Thyroid gland (tissue), 4 donors: ENCODE measurements around the gene PPP1R15B. TPM values are rescaled to one million over a fixed set of nuclear protein-coding genes. Genes with fewer than 3 reads are reported as not detected.

Source experiments
- DNase-seq, 2 donors: peaks; one replicate each; pipeline ENCODE4 v3.0.0-alpha.2; 2019
- H3K27ac ChIP-seq, 3 donors: fragments of 200-600 bp; sonication (generic); 1 replicate in 2 of 3; 2 replicates in 1 of 3; pipeline ENCODE4 v1.5.1; 2016 to 2019; ENCODE audit warnings: mild to moderate bottlenecking in 1 of 3, moderate library complexity in 1 of 3
- H3K27me3 ChIP-seq: fragments of 200-600 bp; sonication (generic); one replicate; pipeline ENCODE4 v1.5.1; 2019
- H3K36me3 ChIP-seq, 2 donors: fragments of 200-600 bp; sonication (generic); one replicate each; pipeline ENCODE4 v1.5.1; 2016 to 2019
- H3K4me1 ChIP-seq, 2 donors: fragments of 200-600 bp; sonication (generic); one replicate each; pipeline ENCODE4 v1.5.1; 2017 to 2019
- H3K4me3 ChIP-seq, 3 donors: fragments of 200-600 bp; sonication (generic); replicated peaks in 1 of 3; 1 replicate in 2 of 3; 2 replicates in 1 of 3; pipeline ENCODE4 v1.5.1; 2016; ENCODE audit warnings: mild to moderate bottlenecking in 1 of 3
- H3K9me3 ChIP-seq: fragments of 200-600 bp; sonication (generic); one replicate; pipeline ENCODE4 v1.5.1; 2017
- CTCF ChIP-seq, 6 experiments: fragments of 200-600 bp in 3 of 6; fragments of 450-650 bp in 3 of 6; sonication (generic) in 3 of 6; IDR thresholded peaks; one replicate each; pipeline ENCODE4 v1.5.1; 2016 to 2019; ENCODE audit warnings: antibody characterized with exemption in 6 of 6, mild to moderate bottlenecking in 2 of 6, inconsistent platforms in 1 of 6, moderate library complexity in 1 of 6
- POLR2A ChIP-seq, 2 donors: fragments of 450-650 bp; IDR thresholded peaks; one replicate each; pipeline ENCODE4 v1.6.1; 2017; ENCODE audit warnings: antibody characterized with exemption in 2 of 2, mild to moderate bottlenecking in 2 of 2, moderate library complexity in 1 of 2
- WGBS, 2 donors: methylation state at CpG; one replicate each; pipeline ENCODE4 v1.1.5; 2017; 5-methylcytosine and 5-hydroxymethylcytosine counted together
- intact Hi-C: fragments of 100-400 bp; cut with DNase I; formaldehyde crosslinking; loops from one replicate; pipeline ENCODE4 v1.15.1; 2023
- total RNA-seq, 4 donors: library from RNA; depleted of rRNA; stranded (reverse); fragments of >200 nt; gene quantifications; one replicate each; pipeline ENCODE4 v1.2.3, GENCODE V29; 2016

PPP1R15B gene
- total RNA-seq, 4 donors from 2014 or later: 63.0 to 89.8 (median 66.2) TPM

- H3K36me3 ChIP-seq: no peaks in the 10 kb centered on the region
- no peaks in the 10 kb centered on the region for H3K27me3 ChIP-seq
- no peak for TF ChIP-seq CTCF (IDR thresholded peaks at IDR 0.05)
- TF ChIP-seq POLR2A (IDR thresholded peaks at IDR 0.05): no peak
- no peaks in the 10 kb centered on the region for H3K9me3 ChIP-seq
- no peak for DNase-seq
- H3K27ac ChIP-seq: no peak overlapping the region
- intact Hi-C loops: no loop called here
- 60 to 74% methylated on average over 25 of the region's 28 CpGs for WGBS, 2 donors
- peaks cover 0 to 10% of the 10 kb centered on the region in 2 donors for H3K4me1 ChIP-seq
- H3K4me3 ChIP-seq: peak overlapping the region in 1 of 3 donors; percentile 32
Observed at GRCh38 chr1:204376919-204377799, 34.5 kb downstream of the PPP1R15B start.

GRCh38 chr1:204376465-204376864, 35.2 kb downstream of the PPP1R15B start:
- H3K4me3 ChIP-seq: no peak overlapping the region
- no peak for DNase-seq
- no peak overlapping the region for H3K27ac ChIP-seq
- peaks cover 0 to 10% of the 10 kb centered on the region in 2 donors for H3K4me1 ChIP-seq
- H3K9me3 ChIP-seq: no peaks in the 10 kb centered on the region
- TF ChIP-seq POLR2A (IDR thresholded peaks at IDR 0.05) (no peak), CTCF (IDR thresholded peaks at IDR 0.05) (no peak)
- no peaks in the 10 kb centered on the region for H3K36me3 ChIP-seq
- WGBS, 2 donors: 74 to 75% methylated on average over 6 of the region's 6 CpGs
- no peaks in the 10 kb centered on the region for H3K27me3 ChIP-seq
- intact Hi-C loops: no loop called here

GRCh38 chr1:204373911-204374310, 37.7 kb downstream of the PPP1R15B start:
- Histone ChIP-seq H3K36me3 (no peaks in the 10 kb centered on the region), H3K27ac (no peak overlapping the region), H3K4me3 (no peak overlapping the region), H3K4me1 (peaks cover 0 to 10% of the 10 kb centered on the region in 2 donors), H3K9me3 (no peaks in the 10 kb centered on the region), H3K27me3 (no peaks in the 10 kb centered on the region)
- 86 to 87% methylated on average over 4 of the region's 4 CpGs for WGBS, 2 donors
- intact Hi-C loops: no loop called here
- no peak for TF ChIP-seq POLR2A (IDR thresholded peaks at IDR 0.05)
- TF ChIP-seq CTCF (IDR thresholded peaks at IDR 0.05): no peak
- DNase-seq: no peak

GRCh38 chr1:204370176-204370575, 41.4 kb downstream of the PPP1R15B start:
- 85 to 86% methylated on average over 10 of the region's 10 CpGs for WGBS, 2 donors
- DNase-seq: no peak
- H3K27me3 ChIP-seq: no peaks in the 10 kb centered on the region
- intact Hi-C loops: no loop called here
- TF ChIP-seq CTCF (IDR thresholded peaks at IDR 0.05) (no peak), POLR2A (IDR thresholded peaks at IDR 0.05) (no peak)
- H3K9me3 ChIP-seq: no peaks in the 10 kb centered on the region
- H3K27ac ChIP-seq: no peak overlapping the region
- no peak overlapping the region for H3K4me3 ChIP-seq
- no peaks in the 10 kb centered on the region for H3K36me3 ChIP-seq
- no peaks in the 10 kb centered on the region for H3K4me1 ChIP-seq
